HAP-1 (cell line): ENCODE data around the gene CDH8.
"Not testable (repeated sequence)": the region's sequence is repeated elsewhere in the genome, so short reads cannot be mapped to it uniquely, and the experiment has no call there.

ENCODE experiments used
- DNase-seq, 2 experiments: peaks; one replicate each; pipeline ENCODE4 v3.0.0-alpha.2; 2016 to 2020; ENCODE audit warnings: low spot score in 2 of 2
- H3K27me3 ChIP-seq: fragments of 250-450 bp; sonication (Bioruptor Pico); 2 replicates; pipeline ENCODE4 v1.5.1; 2020; ENCODE audit warnings: low read depth, mild to moderate bottlenecking, moderate library complexity
- H3K36me3 ChIP-seq: fragments of 250-450 bp; sonication (Bioruptor Pico); replicated peaks from 2 replicates; pipeline ENCODE4 v1.5.1; 2020; ENCODE audit warnings: mild to moderate bottlenecking
- H3K4me1 ChIP-seq: fragments of 250-450 bp; sonication (Bioruptor Pico); 2 replicates; pipeline ENCODE4 v1.5.1; 2020; ENCODE audit warnings: mild to moderate bottlenecking
- H3K4me3 ChIP-seq: fragments of 250-450 bp; sonication (Bioruptor Pico); 2 replicates; pipeline ENCODE4 v1.5.1; 2020; ENCODE audit warnings: mild to moderate bottlenecking, moderate library complexity
- H3K9me3 ChIP-seq: fragments of 250-450 bp; sonication (Bioruptor Pico); 2 replicates; pipeline ENCODE4 v1.5.1; 2020; ENCODE audit warnings: mild to moderate bottlenecking, moderate library complexity
- in situ Hi-C: fragments of 300-500 bp; cut with MboI; formaldehyde crosslinking; loops from 3 replicates; pipeline ENCODE4 v1.14.3; 2020; ENCODE audit warnings: low sequenced_read_pairs, inconsistent platforms, mixed read lengths

Gene CDH8

DNA sequence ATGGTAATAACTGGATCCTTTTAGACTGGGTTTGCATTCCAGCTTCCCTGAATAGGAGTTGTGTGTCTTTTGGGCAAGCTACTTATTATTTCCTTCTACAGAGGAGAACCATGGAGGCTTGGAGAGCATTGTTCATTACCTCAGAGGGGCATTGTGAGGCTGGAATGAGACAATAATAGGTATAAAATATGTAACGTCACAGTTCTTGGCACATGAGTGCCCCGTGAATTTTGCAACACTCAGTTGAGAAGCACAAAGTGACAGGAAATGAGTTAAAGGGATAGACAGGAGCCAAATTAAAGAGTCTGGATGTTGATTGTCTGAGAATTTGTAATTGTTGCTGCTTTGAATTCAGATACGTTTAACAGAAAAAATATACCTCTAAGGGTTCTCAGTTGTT is 92.2 kb downstream of the CDH8 start:
- no peak overlapping the region for H3K4me3 ChIP-seq
- H3K9me3 ChIP-seq = no peaks in the 10 kb centered on the region
- no peaks in the 10 kb centered on the region for H3K4me1 ChIP-seq
- H3K27me3 ChIP-seq = no peaks in the 10 kb centered on the region
- no peak for DNase-seq
- in situ Hi-C loops = no loop called here
- H3K36me3 ChIP-seq = no peaks in the 10 kb centered on the region

DNA sequence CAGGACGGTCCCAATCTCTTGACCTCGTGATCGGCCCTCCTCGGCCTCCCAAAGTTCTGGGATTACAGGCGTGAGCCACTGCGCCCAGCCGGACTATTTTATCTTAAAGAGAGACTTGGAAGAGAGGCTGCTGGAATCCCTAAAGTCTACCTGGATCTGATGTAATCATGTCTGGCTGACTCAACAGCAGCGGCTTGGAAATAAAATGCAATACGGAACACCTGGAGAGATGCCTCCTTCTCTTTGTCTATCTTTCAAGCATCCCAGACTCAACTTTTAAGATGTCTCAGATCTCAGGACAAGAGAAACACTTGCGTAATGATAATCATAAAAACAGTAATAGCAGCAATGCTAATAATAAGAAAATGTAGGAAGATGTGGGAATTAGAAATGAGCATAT is 95.6 kb downstream of the CDH8 start:
- Histone ChIP-seq H3K4me3 (no peak overlapping the region), H3K36me3 (no peaks in the 10 kb centered on the region), H3K9me3 (no peaks in the 10 kb centered on the region), H3K27me3 (no peaks in the 10 kb centered on the region; the same call in 1 of the 2 replicates), H3K4me1 (no peaks in the 10 kb centered on the region)
- DNase-seq = no peak
- in situ Hi-C loops = no loop called here

DNA sequence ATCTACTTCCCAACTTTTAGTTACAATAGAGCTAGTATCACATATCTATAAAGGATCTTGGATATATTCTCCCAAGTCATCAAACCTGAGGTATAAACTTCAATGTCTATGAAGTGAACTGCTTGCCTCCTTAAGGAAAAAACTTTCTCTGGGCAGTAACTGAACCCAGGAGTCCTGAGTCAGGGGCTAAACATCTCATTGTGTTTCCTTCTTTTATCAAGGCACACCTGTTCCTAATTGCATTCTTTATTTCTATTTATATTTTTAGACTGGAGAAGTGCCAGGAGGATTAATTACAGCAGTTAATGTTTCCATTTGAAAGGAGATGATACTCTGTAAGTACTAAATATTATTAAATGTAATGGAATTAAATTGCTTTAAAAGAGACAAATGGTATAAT is 98.6 kb downstream of the CDH8 start:
- in situ Hi-C loops = no loop called here
- DNase-seq = no peak
- no peaks in the 10 kb centered on the region for H3K36me3 ChIP-seq
- H3K4me1 ChIP-seq = no peaks in the 10 kb centered on the region
- no peaks in the 10 kb centered on the region for H3K9me3 ChIP-seq
- no peak overlapping the region for H3K4me3 ChIP-seq
- H3K27me3 ChIP-seq = no peaks in the 10 kb centered on the region; the same call in 1 of the 2 replicates

DNA sequence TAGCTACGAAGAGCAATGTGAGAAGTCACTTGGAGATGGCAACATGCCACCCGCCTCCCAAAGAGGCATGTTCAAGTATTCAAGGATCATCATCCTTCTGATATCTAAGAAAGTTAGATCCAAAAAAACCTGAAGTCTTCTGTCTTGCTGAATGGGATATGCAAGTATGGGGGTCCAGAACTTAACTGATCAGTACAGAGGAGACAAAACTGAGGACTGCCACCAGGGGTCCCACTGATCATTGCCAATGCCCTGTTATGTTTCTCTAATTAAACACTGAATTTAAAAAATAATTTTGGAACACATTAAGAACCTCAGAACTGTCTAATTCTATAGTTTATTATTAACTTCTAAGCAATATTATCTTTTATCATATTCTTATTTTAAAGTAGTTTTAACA is 99.7 kb downstream of the CDH8 start:
- DNase-seq = peak in 1 of 2 experiments; percentile 36
- H3K4me1 ChIP-seq = no peaks in the 10 kb centered on the region
- H3K4me3 ChIP-seq = no peak overlapping the region
- no peaks in the 10 kb centered on the region; the same call in 1 of the 2 replicates for H3K27me3 ChIP-seq
- H3K36me3 ChIP-seq = no peaks in the 10 kb centered on the region
- H3K9me3 ChIP-seq = no peaks in the 10 kb centered on the region
- in situ Hi-C loops = no loop called here

DNA sequence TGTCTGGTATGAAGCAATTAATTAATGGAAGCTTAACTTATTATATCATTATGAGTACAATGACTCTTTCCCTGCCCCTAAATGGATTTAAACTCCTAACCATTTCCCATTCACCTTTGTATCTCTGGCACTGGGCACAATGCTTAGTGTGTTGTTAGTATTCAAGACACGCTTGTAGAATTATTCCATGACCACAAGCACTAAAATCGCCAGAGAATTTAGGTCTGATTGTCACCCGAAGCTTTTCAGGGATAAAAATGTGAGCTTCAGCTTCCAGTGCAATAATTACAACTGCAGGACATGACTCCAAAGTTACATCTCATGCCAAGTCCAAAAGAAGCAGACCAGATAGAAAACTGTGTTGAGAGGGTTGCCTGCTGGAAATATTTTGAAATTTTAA is 101.6 kb downstream of the CDH8 start:
- Histone ChIP-seq H3K4me1 (no peaks in the 10 kb centered on the region), H3K4me3 (no peak overlapping the region), H3K27me3 (no peaks in the 10 kb centered on the region; the same call in 1 of the 2 replicates), H3K9me3 (no peaks in the 10 kb centered on the region), H3K36me3 (no peaks in the 10 kb centered on the region)
- in situ Hi-C loops = no loop called here
- no peak for DNase-seq

DNA sequence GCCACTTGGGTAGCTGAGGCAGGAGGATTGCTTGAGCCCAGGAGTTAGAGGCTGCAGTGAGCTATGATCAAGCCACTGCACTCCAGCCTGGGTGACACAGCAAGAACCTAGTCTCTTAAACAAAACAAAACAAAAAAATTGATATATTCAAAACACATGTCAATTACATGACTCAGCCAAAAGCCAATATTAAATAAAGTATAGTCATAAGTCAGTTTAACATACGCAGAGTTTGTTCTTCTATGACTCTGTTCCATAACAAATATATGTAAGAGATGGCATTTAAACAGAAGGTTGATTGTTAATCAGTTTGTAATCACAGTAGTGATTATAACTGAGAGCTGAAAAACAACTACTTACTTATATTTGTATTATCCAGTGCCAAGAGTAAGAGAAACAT is 106.5 kb downstream of the CDH8 start:
- H3K4me1 ChIP-seq = peaks cover 4% of the 10 kb centered on the region
- in situ Hi-C loops = no loop called here

DNA sequence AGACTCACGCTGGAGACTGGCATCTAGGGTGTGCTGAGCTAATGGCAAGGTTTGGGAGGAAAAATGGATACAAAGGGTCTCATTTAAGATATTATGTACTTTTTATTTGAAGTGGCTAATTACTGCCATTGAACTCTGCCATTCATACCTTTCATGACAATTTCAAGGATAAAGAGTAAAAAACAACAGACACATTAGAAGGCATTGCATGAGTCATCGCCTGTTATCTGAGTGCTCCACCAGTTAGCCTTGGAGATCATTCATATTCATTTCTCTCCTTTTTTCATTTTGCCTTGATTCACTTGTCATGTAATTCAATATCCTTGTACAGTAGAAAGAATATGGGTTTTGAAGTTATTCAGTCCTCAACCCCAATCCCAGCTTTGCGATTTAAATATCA is 109.5 kb downstream of the CDH8 start:
- Histone ChIP-seq H3K4me1 (peaks cover 4% of the 10 kb centered on the region), H3K27me3 (no peaks in the 10 kb centered on the region), H3K9me3 (no peaks in the 10 kb centered on the region), H3K4me3 (no peak overlapping the region), H3K36me3 (no peaks in the 10 kb centered on the region)
- in situ Hi-C loops = no loop called here
- DNase-seq = peak; percentile 15 to 67

More for the DNA sequence above, 106.5 kb downstream of the CDH8 start:
- Histone ChIP-seq H3K9me3 (no peaks in the 10 kb centered on the region), H3K36me3 (no peaks in the 10 kb centered on the region), H3K4me3 (no peak overlapping the region), H3K27me3 (no peaks in the 10 kb centered on the region)
- DNase-seq = no peak

DNA sequence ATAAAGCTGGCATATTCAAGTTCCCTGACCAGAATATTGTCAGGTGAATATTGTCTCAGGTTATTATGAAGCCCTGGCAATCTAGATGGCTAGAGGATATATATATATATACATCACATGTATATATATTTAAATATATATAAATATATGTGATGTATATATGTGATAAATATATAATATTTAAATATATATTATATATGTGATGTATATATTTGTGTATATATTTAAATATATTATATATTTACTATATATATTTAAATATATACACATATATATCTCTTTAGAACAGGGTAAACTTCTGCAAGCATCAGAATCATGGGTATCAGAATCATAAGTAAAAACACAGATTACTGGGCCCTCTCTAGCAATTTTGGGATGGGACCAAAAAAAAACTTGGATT is 112.6 kb downstream of the CDH8 start:
- Histone ChIP-seq H3K36me3 (no peaks in the 10 kb centered on the region), H3K4me1 (peaks cover 4% of the 10 kb centered on the region), H3K9me3 (no peaks in the 10 kb centered on the region), H3K27me3 (no peaks in the 10 kb centered on the region), H3K4me3 (no peak overlapping the region)
- no peak for DNase-seq
- in situ Hi-C loops = no loop called here

DNA sequence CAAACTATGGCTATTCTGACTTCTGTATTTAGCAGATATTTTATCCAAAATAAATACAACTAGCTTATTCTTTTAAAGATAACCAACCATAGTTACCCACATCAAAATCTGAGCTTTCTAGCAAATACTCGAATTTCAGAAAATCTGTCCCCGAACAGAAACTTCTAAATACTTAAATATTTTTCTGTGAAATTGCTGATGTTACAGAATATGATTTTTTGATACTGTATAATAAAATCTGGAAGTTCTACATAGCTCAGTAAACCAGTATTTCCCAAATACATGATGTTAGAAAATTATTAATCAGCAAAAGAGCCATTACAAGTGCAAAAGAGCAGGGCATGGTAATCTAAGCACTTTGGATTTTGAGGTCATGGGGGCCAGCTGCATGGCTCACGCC is 114.9 kb downstream of the CDH8 start:
- DNase-seq = no peak
- 0 out of 2 replicates have a peak, but pooled peaks cover 2% of the 10 kb centered on the region for H3K4me1 ChIP-seq
- no peak overlapping the region for H3K4me3 ChIP-seq
- H3K27me3 ChIP-seq = no peaks in the 10 kb centered on the region
- no peaks in the 10 kb centered on the region for H3K36me3 ChIP-seq
- in situ Hi-C loops = no loop called here
- H3K9me3 ChIP-seq = no peaks in the 10 kb centered on the region

DNA sequence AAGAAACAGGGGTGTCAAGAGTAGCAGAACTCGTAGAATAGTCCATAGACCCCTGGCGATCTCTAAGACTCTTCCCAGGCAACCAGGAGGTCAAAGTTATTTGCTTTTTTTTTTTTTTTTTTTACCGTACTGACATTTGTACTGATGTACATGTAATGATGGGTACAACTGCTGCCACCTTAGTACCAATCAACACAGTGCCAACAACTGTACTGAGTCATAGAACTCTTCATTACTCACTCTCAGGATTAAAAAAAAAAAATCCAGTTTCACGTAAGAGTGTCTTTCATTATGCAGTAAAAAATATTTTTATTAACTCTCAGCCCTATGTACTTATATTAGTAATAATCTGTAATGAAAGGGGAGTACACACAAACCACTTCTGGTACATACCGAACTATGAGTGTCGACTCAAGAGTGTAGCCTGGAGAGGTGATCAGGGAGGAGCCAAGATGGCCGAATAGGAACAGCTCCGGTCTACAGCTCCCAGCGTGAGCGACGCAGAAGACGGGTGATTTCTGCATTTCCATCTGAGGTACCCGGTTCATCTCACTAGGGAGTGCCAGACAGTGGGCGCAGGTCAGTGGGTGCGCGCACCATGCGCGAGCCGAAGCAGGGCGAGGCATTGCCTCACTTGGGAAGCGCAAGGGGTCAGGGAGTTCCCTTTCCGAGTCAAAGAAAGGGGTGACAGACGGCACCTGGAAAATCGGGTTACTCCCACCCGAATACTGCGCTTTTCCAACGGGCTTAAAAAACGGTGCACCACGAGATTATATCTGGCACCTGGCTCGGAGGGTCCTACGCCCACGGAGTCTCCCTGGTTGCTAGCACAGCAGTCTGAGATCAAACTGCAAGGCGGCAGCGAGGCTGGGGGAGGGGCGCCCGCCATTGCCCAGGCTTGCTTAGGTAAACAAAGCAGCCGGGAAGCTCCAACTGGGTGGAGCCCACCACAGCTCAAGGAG is 118.1 kb downstream of the CDH8 start:
- H3K9me3 ChIP-seq, H3K4me1 ChIP-seq, in situ Hi-C loops, H3K27me3 ChIP-seq, H3K36me3 ChIP-seq, H3K4me3 ChIP-seq, DNase-seq: not testable (repeated sequence)

DNA sequence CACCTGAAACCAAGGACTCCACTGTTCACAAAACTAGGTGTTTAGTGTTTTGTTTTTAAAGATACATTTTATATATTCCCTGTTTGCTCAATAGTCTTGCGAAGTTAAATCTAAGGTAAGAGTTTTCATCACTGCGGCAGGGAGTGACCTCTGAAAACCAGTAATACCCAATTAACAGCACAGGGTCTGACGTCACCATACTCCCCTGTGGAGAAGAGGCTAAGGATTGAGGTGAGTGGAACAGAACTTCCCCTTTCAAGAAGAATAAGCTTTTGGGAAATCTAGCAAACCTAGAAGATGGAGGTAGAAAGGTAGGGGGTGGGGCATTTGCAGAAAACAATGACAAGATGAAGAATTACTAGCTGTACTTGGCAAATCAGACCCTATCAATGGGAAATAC is 120.7 kb downstream of the CDH8 start:
- H3K36me3 ChIP-seq = no peaks in the 10 kb centered on the region
- H3K4me1 ChIP-seq = no peaks in the 10 kb centered on the region
- H3K27me3 ChIP-seq = peaks cover 2% of the 10 kb centered on the region; the same call in 1 of the 2 replicates
- no peaks in the 10 kb centered on the region for H3K9me3 ChIP-seq
- no peak overlapping the region for H3K4me3 ChIP-seq
- in situ Hi-C loops = no loop called here
- DNase-seq = no peak

DNA sequence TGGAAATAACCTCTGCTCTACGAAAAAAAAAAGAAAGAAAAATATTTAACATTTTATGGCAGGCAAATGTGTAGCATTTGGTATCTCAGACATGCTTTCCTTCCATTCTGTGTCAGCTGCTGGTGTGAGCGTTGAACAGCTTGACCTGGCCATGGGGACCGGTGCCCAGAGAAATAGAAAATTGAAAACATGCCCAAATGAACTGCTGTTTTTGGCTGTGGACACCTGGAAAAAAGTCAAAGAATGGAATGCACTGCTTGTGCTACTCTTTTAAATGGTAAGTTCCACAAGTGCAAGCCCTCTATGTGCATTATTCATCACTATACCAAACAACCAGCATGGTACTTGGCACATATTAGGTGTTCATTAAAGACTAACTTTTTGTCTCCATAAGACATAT is 127.2 kb downstream of the CDH8 start:
- Histone ChIP-seq H3K4me3 (no peak overlapping the region), H3K9me3 (no peaks in the 10 kb centered on the region), H3K27me3 (peaks cover 2% of the 10 kb centered on the region; the same call in 1 of the 2 replicates), H3K36me3 (no peaks in the 10 kb centered on the region), H3K4me1 (no peaks in the 10 kb centered on the region)
- in situ Hi-C loops = no loop called here
- no peak for DNase-seq

DNA sequence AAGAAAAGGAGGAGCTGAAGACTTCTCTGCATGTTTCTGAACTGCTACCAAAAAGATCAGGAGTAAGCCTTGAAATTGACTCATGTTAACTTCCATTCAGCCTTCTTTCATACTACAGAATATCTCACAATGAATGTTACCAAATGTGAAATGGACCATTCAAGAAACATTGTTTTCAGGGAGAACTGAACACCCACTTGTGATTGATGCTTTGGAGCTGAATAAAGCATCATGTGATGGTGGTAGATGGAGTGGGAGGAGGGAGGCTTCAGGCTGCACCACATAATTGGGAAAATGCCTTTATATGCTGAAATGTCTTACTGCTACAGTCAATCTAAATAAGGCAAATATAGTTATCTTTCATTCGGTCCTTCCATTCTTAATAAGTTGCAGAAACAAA is 127.8 kb downstream of the CDH8 start:
- peaks cover 2% of the 10 kb centered on the region; the same call in 1 of the 2 replicates for H3K27me3 ChIP-seq
- DNase-seq = no peak
- H3K36me3 ChIP-seq = no peaks in the 10 kb centered on the region
- no peaks in the 10 kb centered on the region for H3K9me3 ChIP-seq
- H3K4me3 ChIP-seq = no peak overlapping the region
- no peaks in the 10 kb centered on the region for H3K4me1 ChIP-seq
- in situ Hi-C loops = no loop called here

DNA sequence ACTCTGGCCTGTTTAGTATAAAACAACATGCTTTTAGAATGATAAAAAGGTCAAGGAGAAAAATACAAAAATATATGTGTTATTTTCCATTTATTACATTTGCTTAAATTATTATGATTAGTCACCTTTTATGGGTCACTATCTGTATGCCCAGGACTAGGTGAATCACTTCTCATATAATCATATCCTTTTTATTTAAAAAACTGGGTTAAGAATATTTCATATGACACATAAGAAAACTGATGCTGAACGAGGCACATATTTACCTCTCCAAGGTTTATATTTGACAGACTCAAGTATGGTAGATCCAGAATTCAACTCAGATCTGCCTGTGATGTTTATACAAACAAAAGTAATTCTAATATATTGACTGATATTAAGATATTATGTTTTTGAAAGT is 134.5 kb downstream of the CDH8 start:
- Histone ChIP-seq H3K4me3 (no peak overlapping the region), H3K4me1 (no peaks in the 10 kb centered on the region), H3K9me3 (no peaks in the 10 kb centered on the region), H3K36me3 (no peaks in the 10 kb centered on the region), H3K27me3 (no peaks in the 10 kb centered on the region)
- no peak for DNase-seq
- in situ Hi-C loops = no loop called here
